Stimulated activated CD4-positive, alpha-beta T cell treated with anti-CD3 and anti-CD28 coated beads, Interleukin-1b, Interleukin-23, amount 100 ng/mL, for 1 hour (primary cell): ENCODE results near the gene KIF26B.
"Not testable (repeated sequence)": the region's sequence is repeated elsewhere in the genome, so short reads cannot be mapped to it uniquely, and the experiment has no call there.

Experiments
- DNase-seq, 2 donors: peaks; one replicate each; pipeline ENCODE4 v3.0.0-alpha.2; 2020; ENCODE audit warnings: low read depth in 2 of 2

The KIF26B gene

DNA sequence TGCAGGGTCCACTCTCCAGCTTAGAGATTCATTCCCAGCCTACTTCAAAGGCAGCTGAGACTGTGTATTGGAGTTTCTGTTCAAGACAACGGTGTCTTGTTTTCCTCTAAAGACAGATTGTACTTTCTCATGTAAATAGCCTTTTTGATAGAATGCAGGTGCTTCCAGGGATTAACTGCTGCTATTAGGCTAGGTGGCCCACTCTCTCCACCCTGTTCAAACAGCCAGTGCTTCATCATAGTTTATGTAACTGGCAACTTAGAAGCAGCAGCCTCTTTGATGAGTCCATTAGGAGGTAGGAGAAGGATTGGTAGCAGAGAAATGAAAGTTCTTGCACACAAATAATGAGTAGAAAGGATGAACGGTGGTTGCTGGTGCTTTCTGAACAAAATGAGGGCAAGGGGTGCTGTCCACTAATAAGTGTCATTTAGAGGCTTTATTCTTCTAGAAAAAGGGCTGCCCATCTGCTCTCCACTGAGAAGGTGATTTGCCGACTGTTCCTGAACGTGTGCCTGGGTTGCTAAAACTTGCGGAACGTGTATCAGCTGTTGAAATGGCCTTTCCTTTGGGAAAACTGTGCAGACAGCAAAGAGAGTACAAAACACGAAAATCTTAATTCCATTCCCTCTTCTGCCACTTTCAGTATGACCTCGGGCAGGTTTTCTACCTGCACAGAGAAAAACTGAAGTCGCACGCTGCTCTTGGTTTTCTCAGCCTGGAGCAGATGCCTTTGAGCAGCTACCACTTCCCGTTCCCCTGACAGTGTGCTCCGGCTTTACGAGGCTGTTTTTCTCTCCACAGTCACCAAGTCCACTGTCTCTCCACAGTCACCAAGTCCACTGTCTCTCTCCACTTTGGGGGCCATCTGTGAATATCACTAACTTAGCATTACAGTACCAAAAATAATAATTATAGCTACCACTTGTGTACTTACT lies 228.9 kb downstream of the KIF26B start:
- DNase-seq, result no peak

DNA sequence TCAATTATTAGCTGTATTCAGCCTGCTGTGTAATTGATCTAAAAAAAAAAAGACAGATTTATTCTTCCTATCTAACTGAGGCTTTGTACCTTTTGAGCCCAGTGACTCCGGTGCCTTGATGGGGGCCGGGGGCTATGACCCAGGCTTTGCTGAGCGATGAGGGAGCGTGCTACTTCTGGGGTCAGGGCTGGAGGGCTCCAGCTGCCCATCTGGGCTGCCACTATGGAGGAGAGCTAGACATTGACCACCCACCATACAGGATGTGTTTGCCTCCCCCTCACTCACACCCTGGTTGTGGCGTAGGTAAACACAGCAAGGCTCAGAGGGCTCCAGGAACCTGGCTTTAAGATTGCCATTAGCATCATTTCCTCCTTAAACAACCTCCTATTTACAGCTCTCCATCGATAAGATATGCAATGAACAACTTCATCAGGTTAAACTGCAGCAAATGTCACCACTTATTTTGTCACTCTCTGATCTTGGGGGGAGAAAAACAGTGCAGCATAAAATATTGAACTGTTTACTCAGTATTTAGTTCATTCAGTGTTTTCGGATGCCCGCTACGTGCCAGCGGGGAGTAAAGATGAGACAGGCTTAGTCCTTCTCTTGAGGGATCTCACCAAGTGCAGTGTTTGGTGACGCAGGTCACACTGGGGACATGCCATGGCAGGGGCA lies 231.6 kb downstream of the KIF26B start:
- DNase-seq, result no peak

DNA sequence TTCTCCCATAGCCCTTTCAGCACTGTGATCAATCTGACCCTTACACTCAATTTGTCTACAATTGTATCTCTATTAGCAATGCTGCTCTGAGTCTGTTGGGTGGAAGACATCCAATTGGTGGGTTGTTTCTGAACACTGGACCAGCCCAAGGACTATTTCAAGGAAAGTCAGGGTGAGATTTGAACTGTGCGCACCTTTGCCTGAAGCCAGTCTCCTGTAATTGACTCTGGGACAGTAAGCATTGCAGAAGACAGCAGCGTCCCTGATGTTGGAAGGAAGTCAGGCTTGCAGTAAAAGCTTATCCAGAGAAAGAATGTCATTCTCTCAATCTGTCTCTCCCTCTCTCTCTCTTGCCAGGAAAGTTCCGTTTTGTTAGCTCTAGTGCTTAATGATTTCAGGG lies 233.9 kb downstream of the KIF26B start:
- DNase-seq, result no peak

DNA sequence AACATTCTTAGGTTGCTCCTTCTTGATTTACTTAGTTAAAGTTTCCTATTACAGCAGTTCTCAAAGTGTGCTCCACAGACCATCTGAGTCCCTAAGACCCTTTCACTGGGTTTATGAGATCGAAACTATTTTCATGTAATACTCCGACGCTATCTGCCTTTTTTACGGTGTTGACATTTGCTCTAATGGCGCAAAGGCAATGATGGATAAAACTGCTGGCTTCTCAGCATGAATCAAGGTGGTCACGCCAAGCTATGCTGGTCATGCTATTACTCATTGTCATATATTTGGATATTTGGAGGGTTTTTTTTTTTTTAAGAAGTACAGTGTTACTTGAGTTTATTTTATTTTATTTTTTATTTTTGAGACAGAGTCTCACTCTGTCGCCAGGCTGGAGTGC lies 235.1 kb downstream of the KIF26B start:
- no peak for DNase-seq

DNA sequence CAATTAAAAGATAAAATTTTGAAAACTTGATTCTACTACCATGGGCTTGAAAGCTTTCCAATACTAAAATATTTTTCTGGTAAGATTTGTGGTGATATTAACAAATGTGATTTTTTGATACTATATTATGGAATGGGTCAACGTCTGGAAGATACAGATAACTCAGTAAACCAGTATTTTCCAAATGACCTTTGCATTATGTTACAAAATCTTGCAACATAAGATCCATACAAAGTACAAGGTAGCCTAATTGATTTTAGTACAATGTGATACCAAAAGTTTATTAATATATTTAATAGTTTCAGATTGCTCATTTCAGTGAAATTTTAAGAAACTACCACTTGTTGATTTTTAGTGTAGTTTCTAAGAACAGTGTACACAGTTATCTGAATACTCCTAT lies 236.2 kb downstream of the KIF26B start:
- no peak for DNase-seq

DNA sequence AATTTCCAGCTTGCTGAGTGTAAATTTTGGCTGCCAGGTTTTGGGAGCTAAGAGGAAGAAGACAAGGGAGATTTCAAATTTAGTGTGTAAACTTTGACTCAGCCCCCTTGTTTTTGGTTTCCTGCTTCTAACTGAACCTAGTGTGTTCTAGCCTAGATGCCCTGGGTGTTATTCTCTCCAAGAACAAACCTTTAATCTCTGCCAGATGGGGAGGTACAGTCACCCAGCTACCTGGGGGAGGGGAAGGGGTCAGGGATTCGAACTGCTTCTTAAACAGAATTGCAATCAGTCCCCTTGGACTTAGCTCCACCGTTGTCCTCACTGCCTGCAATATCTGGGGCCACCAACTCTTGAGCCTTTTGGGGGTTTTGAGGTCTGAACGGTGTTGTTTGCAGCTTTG lies 238.9 kb downstream of the KIF26B start:
- no peak for DNase-seq

DNA sequence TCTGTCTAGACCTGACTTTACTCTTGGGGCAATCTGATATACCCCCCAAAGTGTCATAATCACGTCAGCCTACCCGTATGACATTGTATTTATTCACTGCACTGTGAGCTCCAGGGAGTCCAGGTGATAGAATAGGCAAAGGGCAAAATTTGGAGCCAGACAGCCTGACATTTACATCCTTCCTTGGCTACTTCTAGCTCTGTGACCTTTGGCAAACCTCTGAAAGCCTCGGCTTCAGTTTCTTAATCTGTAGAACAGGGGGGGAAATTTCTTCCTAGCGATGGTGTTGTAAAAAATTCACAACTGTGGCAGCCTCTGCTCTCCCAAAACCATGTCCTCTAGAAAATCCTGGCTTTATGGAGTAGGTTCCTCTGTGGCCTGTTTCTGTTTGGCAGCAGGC lies 240.9 kb downstream of the KIF26B start:
- DNase-seq, result no peak

DNA sequence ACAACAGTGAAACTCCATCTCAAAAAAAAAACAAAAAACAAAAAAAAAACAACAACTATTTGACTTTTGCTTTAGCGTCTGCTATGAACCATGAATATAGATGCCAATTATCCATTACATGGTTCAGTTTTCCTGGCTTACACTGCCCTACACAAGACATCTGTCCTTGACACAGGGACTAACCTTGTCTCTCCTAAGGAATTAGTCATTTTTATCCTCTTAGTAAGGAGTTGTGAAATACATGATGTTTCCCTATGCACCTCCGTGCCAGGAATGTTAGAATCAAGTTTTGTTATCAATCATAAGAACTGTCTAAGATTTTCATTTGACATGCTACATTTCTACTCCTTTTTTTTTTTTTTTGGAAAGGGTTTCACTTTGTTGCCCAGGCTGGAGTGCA lies 241.8 kb downstream of the KIF26B start:
- no peak for DNase-seq

DNA sequence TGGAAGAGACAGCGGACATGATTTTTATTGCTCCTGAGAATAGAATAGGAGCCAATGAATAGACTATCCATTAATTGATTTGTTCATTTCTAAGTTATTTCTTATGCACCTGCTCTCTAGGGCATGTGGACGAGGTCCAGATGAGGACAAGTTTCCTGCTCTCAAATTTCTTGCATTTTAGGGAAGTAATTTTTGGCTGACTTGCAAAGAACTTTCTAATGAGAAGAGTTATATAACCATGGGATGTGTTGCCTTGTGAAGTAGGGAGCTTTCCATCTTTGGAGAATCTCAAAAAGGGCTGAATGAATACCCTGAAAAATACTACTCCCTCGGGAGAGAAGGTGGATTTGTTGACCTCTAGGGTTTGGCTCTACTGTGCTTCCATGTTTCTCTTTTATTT lies 243.0 kb downstream of the KIF26B start:
- no peak for DNase-seq

DNA sequence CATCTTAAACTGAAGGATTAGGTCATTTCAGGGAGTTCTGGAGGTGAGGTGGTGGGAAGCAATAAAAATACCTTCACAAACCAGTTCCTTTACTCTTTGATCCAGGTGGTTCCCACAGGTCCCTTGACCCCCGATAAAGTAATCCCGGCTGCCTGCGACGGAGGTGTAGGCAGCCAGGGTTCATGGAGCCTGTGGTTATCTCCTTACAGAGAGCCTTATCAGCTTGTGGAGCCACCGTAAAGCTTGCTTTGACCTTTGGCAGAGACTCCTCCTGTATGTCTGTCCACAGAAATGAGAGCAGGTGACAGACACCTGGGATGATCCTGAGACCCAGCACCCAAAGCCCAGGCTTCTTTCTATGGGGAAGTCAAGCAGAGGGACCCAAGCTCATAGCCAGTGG lies 243.4 kb downstream of the KIF26B start:
- no peak for DNase-seq

DNA sequence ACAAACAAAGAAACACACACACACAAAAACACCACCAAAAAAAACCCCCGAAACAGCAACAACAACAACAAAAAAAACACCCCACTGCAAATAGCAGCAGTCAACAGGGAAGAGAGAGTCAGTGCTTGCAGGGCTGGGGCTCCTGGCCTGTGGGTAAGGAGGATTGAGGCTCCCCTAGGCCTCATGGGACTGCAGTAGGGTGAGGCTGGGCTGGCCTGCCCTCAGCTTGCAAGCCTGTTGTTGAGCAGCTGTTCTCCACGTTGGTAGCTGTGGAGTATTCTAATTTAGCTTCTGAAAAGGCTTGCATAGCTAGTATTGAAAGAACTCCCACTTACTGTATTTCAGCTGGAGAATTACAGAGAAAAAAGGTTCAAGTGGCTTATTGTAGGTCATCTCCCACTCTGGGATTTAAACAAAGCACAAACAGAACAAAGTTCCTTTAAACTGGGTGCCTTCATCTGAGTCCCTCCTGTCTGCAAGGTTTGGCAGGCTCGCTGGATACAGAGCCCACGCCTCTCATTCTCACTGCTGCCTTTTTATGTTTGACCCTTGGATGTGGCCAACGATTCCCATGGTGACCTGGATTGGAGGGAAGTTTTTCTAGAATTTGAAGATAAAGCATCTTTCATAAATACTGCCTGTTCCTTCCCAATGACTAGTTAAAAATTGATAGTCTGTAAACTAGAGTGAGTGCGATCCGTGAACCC lies 247.2 kb downstream of the KIF26B start:
- DNase-seq, result no peak

DNA sequence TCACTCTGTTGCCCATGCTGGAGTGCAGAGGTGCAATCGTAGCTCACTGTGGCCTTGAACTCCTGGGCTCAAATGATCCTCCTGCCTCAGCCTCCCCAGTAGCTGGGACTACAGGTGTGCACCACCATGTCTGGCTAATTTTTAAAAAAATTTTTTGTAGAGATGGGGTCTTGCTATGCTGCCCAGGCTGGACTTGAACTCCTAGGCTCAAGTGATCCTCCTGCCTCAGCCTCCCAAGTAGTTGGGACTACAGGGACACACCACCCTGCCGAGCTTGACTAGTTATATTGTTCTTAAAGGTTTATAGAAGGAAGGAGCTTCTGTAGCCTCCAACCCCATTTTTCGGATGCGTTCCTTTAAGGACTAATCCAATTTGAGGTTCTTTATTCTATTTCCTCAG lies 248.2 kb downstream of the KIF26B start:
- DNase-seq, result not testable (repeated sequence)

DNA sequence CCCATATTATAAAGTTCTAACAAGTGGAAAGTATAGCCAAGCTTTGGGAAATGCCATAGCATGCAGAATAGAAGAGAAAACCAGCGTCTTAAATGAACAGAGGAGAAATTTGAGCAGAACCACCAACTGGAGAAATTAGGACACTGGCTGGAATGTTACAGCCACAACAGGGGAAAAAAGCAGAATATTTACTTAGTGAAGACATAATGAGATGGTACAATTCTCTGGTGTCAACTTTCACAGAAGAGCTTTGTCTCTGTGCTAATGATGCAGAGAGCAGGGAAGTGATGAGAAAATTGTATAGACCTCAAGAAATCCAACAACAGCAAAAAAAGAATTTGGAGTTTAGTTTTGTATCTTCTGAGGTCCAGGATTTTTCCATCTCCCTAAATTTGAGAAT lies 249.7 kb downstream of the KIF26B start:
- no peak for DNase-seq

DNA sequence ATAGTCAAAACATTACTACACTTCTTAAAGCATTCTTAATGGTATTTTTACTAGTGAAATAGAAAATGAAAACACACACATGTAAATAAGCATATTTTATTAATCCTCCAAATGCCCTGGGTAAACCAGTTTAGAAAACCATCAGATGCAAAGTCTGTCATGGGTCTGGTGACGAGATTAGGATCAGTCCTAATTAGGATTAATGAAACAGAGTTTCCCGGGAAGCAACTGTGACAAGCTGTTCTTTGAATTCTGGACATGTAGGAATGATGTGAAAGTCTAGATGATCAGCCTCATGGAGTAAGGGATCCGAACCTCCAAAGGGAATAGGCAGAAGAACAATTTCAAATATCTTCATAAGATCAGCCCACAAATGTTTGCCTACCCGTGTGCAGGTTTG lies 250.2 kb downstream of the KIF26B start:
- no peak for DNase-seq

DNA sequence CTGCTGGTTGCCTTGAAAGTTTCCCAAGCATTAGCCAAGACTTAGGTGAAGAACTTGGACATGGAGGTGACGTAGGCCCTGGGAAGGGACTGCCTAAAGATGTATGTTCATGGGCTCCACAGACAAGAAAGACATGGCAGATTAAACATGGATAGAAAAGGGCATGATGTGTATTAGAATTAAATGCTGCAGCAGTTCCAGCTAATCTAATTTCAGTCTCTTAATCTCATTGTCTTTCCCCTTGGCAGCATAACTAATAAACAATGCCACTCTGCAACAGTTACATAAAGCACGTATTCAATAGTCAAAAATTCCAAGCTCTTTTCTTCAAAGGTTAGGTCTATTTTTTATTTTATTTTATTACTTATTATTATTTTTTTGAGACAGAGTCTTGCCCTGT lies 251.6 kb downstream of the KIF26B start:
- no peak for DNase-seq

DNA sequence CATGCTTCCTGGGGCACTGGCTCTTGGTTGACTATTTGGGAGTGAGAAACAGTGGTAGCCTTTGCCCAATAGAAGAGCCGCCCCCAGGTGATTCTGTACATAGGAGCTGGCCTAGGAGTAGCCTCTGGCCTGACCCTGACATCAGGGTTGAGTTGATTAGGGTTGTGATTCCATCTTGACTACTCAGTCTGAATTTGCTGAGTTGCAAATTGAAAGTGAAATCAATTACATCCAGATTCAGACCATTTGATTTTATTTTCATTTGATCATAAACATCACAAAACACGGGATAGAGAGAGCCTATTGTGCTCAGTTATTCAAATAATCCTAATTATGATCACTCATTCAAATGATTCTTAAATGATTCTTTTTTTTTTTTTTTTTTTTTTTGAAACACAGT lies 253.2 kb downstream of the KIF26B start:
- DNase-seq, result no peak

DNA sequence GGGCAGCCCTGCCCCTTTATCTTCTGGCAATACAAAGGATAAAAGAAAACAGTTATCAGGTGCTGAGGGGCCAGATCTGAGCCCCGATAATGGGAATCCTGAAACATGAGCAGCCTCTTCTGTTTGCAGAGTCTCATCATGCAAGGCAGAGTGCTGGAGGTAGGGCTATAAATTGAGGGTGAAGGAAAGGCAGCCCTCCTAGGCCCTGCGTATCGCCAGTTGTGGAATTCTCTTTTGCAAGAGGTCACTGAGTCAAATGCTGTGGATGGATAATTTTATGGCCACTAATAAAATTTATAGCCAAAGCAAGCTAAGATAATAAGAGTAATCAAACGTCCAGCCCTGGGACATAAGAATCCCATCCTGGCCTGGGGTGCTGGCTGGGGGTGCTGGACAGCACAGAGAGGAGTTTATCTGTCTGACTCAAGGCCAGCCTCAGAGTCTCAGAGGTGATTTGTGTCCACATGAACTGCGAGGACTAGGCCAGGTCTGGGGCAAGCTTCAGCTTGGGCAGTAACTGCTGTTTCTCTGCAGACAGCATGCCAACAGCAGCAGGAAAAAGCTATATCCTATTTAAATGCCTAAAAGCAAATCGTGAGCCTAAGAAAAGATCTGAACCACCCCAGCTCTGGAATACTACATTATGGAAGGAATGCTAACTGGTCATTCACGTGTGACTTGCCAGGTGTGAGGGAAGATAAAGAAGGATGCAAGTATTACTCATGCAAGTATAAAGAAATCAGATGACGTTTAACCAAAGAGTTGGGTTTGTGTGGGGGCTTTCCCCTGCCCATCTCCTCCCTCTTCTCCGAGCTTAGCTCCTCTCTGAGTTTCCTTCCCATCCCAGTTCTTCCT lies 254.8 kb downstream of the KIF26B start:
- DNase-seq, result no peak

DNA sequence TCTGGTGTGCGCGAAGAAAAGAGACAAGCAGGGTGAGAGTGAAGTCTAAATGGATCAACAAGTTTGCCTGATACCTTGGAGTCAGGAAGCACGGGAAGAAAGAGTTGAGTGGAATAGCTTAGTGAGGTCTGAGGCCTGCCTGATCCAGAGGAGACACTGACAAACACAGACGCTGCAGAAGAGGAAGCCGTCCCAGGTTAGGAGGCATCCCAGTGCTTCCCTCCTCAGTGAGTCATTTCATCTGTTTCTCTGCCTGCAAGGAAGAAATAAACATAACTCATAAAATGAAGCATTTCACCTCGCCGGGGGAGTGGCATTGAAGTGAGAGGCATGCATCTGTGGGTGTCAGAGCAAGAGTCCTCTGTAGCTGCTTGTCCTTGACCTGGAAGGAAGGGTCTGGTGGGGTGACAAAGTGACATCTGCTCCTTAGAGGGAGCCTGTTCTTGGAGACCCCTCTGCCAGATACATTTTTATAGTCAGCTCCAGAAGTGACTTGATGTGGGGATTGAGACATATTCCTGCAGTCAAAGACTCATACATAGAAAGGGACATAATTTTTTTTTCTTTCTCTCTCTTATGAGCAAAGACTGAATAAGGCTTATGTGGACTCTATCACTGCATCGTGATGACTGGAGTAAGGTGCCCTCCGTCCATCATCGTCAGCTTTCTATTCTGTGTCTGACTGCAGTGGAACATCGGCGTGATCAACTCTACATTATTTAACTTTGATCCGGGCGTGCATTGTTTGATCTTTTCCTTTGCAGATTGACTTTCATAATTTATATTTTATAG lies 256.7 kb downstream of the KIF26B start:
- DNase-seq, result no peak

DNA sequence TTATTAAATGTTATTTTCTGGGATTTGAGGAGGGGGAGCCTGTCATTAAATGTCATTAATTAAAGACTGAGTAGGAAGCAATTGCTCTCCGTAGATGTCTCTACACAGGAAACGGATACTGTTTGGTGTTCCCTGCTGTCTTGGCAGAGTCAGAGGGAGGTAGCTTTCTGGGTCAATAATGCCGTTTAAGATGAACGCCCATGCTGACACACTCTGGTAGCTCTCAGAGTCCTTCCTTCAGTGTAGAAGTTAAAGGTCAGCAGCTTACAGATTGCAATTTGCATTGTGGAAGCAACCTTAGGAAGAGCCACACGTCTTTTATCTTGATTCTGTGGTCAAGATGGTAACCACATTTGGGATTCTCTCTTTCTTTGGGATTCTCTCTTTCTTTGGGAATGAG lies 257.5 kb downstream of the KIF26B start:
- no peak for DNase-seq

DNA sequence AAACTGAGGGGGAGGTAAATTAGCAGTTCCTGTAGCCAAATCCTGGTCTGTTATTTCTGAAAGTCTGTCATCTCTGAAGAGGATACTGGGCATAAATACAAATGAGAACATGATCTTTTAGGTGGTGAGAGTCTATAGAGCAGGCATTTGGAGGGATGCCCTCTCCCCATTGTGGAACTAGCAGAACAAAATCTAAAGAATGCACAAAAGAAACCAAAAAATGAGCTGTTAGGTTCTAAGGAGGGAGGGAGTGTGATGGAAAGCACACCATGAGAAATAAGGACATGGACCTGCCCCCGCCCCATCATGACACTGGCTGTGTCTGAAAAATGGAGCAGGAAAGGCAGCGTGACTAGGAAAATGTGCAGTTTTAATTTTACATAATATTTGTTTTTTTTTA lies 262.0 kb downstream of the KIF26B start:
- no peak for DNase-seq

DNA sequence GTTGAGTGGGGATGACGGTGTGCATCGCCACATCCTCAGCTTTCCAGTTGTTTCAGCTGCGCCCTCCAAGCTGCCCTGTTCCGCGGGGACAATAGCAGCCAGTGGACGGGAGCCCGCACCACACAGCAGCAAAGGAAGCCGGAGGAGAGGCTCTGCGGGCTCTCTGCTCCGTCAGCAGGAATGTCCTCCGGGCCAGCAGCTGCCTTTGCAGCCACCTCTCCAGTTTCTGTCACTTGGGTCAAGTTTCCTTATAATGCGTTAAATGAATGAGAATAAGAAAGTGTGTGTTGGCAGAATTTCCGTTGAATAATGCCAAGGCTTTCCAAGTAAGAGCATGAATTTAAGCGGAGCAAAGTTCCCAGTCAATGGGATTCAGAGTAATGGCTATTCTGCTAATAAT lies 263.3 kb downstream of the KIF26B start:
- no peak for DNase-seq
